Astrocyte (in vitro differentiated cells and primary cell): ENCODE data around the gene AGPAT4.

ENCODE experiments used
- EZH2 ChIP-seq: IDR thresholded peaks from 2 replicates; pipeline ENCODE4 v1.6.1; 2012; ENCODE audit warnings: mild to moderate bottlenecking, low read length, inconsistent platforms; ENCODE audit not compliant: insufficient read depth
- TF ChIP-seq, protein P1 (sequence below): IDR thresholded peaks from 2 replicates; pipeline ENCODE4 v1.5.1; 2011; ENCODE audit warnings: low read depth, mild to moderate bottlenecking, inconsistent platforms, low read length, moderate library complexity; ENCODE audit not compliant: insufficient read depth

- TF ChIP-seq, protein P1, sequence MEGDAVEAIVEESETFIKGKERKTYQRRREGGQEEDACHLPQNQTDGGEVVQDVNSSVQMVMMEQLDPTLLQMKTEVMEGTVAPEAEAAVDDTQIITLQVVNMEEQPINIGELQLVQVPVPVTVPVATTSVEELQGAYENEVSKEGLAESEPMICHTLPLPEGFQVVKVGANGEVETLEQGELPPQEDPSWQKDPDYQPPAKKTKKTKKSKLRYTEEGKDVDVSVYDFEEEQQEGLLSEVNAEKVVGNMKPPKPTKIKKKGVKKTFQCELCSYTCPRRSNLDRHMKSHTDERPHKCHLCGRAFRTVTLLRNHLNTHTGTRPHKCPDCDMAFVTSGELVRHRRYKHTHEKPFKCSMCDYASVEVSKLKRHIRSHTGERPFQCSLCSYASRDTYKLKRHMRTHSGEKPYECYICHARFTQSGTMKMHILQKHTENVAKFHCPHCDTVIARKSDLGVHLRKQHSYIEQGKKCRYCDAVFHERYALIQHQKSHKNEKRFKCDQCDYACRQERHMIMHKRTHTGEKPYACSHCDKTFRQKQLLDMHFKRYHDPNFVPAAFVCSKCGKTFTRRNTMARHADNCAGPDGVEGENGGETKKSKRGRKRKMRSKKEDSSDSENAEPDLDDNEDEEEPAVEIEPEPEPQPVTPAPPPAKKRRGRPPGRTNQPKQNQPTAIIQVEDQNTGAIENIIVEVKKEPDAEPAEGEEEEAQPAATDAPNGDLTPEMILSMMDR, result no peak
- no peak for TF ChIP-seq EZH2
These were observed 107.7 kb downstream of the AGPAT4 start for GRCh38 chr6:161166176-161166575.
